K562 (cell line): ENCODE data around the gene EGLN1. TPM values are rescaled to one million over a fixed set of nuclear protein-coding genes. Genes with fewer than 3 reads are reported as not detected.

Experiments
- ATAC-seq: fragments of 200-7000 bp; cut with Tn5 transposase; 3 replicates; pipeline ENCODE4 v1.9.1; 2020; ENCODE audit warnings: moderate library complexity
- BruUV-seq: library from RNA; stranded (reverse); fragments of 400-500 nt; replicated peaks from 2 replicates; lab custom pipeline; 2021; lab: Mats Ljungman, UMichigan
- CTCF ChIA-PET: fragments of 300-600 bp; formaldehyde crosslinking; extraction: SDS; loops from one replicate; lab custom pipeline; 2021; ENCODE audit warnings: low intra/inter-chr PET ratio; lab: Yijun Ruan, JAX
- POLR2A ChIA-PET: fragments of 300-600, 350-650 bp; sonication (Branson Sonifier 250); formaldehyde crosslinking; extraction: SDS; loops from one replicate; lab custom pipeline; 2021; ENCODE audit warnings: antibody characterized with exemption, inconsistent platforms; lab: Yijun Ruan, JAX
- DNase-seq, 4 experiments: peaks; one replicate each; pipeline versions ENCODE4 v3.0.0 to v3.0.0-alpha.2; 2011 to 2018; ENCODE audit warnings: low spot score in 3 of 4, mixed read lengths in 3 of 4; ENCODE audit errors: extremely low read depth in 1 of 4
- FAIRE-seq: peaks from 2 replicates; lab custom pipeline; 2011; peaks lifted over from hg19 to GRCh38; lab: Jason Lieb, UNC
- H2AFZ ChIP-seq: 2 replicates; pipeline ENCODE4 v1.6.0; 2011; ENCODE audit warnings: low read depth, low read length, control low read depth, inconsistent platforms
- H3K27ac ChIP-seq: fragments of 200-600 bp; 3 replicates; pipeline ENCODE4 v1.8.0; 2011; ENCODE audit warnings: low read depth, mild to moderate bottlenecking, control low read depth, inconsistent platforms, low read length, moderate library complexity, mixed read lengths; ENCODE audit errors: extremely low read depth
- H3K27me3 ChIP-seq, 2 experiments: fragments of 300-600 bp in 1 of 2; 2 replicates in 1 of 2; 3 replicates in 1 of 2; pipeline versions ENCODE4 v1.6.0 to v1.8.0; 2011; ENCODE audit warnings: inconsistent platforms in 2 of 2, low read length in 2 of 2, mild to moderate bottlenecking in 1 of 2, mixed read lengths in 1 of 2, moderate library complexity in 1 of 2; ENCODE audit not compliant: control insufficient read depth in 2 of 2, insufficient read depth in 2 of 2
- H3K36me3 ChIP-seq: fragments of 300-600 bp; 3 replicates; pipeline ENCODE4 v1.8.0; 2011; ENCODE audit warnings: mild to moderate bottlenecking, low read length, inconsistent platforms; ENCODE audit not compliant: control insufficient read depth, insufficient read depth
- H3K4me1 ChIP-seq, 2 experiments: fragments of 200-600 bp in 1 of 2; replicated peaks in 1 of 2; 2 replicates in 1 of 2; 3 replicates in 1 of 2; pipeline versions ENCODE4 v1.5.1 to v1.8.0; 2011; ENCODE audit warnings: inconsistent platforms in 2 of 2, low read length in 2 of 2, mild to moderate bottlenecking in 1 of 2, mixed read lengths in 1 of 2, moderate library complexity in 1 of 2; ENCODE audit not compliant: control insufficient read depth in 2 of 2, insufficient read depth in 2 of 2
- H3K4me2 ChIP-seq: 2 replicates; pipeline ENCODE4 v1.6.1; 2011; ENCODE audit warnings: low read length, control low read depth, inconsistent platforms, mixed read lengths; ENCODE audit not compliant: insufficient read depth
- H3K4me3 ChIP-seq: fragments of 200-600 bp; sonication (generic), shearing (Covaris generic); 2 replicates; pipeline ENCODE4 v1.5.1; 2016; ENCODE audit warnings: control low read depth, inconsistent platforms
- H3K79me2 ChIP-seq: fragments of 200-600 bp; 3 replicates; pipeline ENCODE4 v1.8.0; 2011; ENCODE audit warnings: low read length, inconsistent platforms; ENCODE audit not compliant: control insufficient read depth, insufficient read depth
- H3K9ac ChIP-seq, 2 experiments: 2 replicates each; pipeline versions ENCODE4 v1.6.0 to v1.6.1; 2011; ENCODE audit warnings: low read depth in 2 of 2, low read length in 2 of 2, control low read depth in 1 of 2, inconsistent platforms in 1 of 2, mild to moderate bottlenecking in 1 of 2, mixed read lengths in 1 of 2; ENCODE audit not compliant: insufficient read depth in 1 of 2
- H3K9me1 ChIP-seq: one replicate; pipeline ENCODE4 v1.6.0; 2011; ENCODE audit warnings: inconsistent platforms, mild to moderate bottlenecking, low read length, moderate library complexity; ENCODE audit not compliant: control insufficient read depth, insufficient read depth
- H3K9me3 ChIP-seq: replicated peaks from 2 replicates; pipeline ENCODE4 v1.5.1; 2011; ENCODE audit warnings: low read depth, low read length, inconsistent platforms; ENCODE audit not compliant: control insufficient read depth, insufficient read depth
- H4K20me1 ChIP-seq: replicated peaks from 2 replicates; pipeline ENCODE4 v1.6.1; 2011; ENCODE audit warnings: low read length, inconsistent platforms, mixed read lengths; ENCODE audit not compliant: control insufficient read depth, insufficient read depth
- NFE2 ChIP-seq: IDR thresholded peaks from 2 replicates; pipeline ENCODE4 v1.6.1; 2014; ENCODE audit warnings: antibody characterized with exemption, low read depth
- PHTF2 ChIP-seq: fragments of 250-450 bp; sonication (Bioruptor Pico); IDR thresholded peaks from 2 replicates; pipeline ENCODE4 v1.5.0; 2021; ENCODE audit warnings: mild to moderate bottlenecking
- WGBS: fragments of 100-300 bp; shearing (Covaris generic); methylation state at CpG from one replicate; pipeline ENCODE4 v1.1.6; 2016; ENCODE audit warnings: low coverage, mixed read lengths; ENCODE audit not compliant: insufficient coverage; ENCODE audit errors: missing lambda C conversion rate; 5-methylcytosine and 5-hydroxymethylcytosine counted together
- in situ Hi-C: fragments of 300-500 bp; cut with MboI; formaldehyde crosslinking; loops from 4 replicates; pipeline ENCODE4 v1.15.0; 2018; ENCODE audit warnings: inconsistent platforms, mixed read lengths
- intact Hi-C: fragments of 100-400 bp; cut with micrococcal nuclease; formaldehyde crosslinking; loops from 2 replicates; pipeline ENCODE4 v1.14.2; 2022
- polyA plus RNA-seq, 8 experiments: library from polyadenylated mRNA; depleted of rRNA in 4 of 8; stranded (reverse) in 5 of 8; unstranded in 3 of 8; fragments of >200 nt; fragmentation: Nextera tagmentation in 2 of 8; fragmentation: Illumina TruSeq in 1 of 8; extraction: Ambion mirVana in 2 of 8; extraction: Trizol in 1 of 8; gene quantifications; 2 replicates each; pipeline versions ENCODE4 v1.2.1 to v1.2.3, GENCODE V29; 2011 to 2014; ENCODE audit warnings: inconsistent platforms in 1 of 8, missing spikeins in 1 of 8
- total RNA-seq, 7 experiments: library from RNA; depleted of rRNA in 6 of 7; stranded (reverse); fragments of >200 nt in 6 of 7; fragmentation: Illumina TruSeq in 2 of 7; extraction: Trizol in 2 of 7; gene quantifications; 2 replicates each; pipeline versions ENCODE4 v1.2.1 to v1.2.3, GENCODE V29; 2011 to 2021; ENCODE audit warnings: low replicate concordance in 1 of 7
- TF ChIP-seq, protein P1 (sequence below): fragments of 450-650 bp; formaldehyde crosslinking; IDR thresholded peaks from 2 replicates; pipeline ENCODE4 v1.4.0; 2020; ENCODE audit warnings: mild to moderate bottlenecking, mixed read lengths

The EGLN1 gene
- total and polyA plus RNA-seq, 9 of the 15 experiments (the other 6 are each of a cell fraction or from before 2014, with no cell fraction given) = 5.2 to 54.3 (median 24.6) TPM

- no TSS peak for BruUV-seq
- 73% methylated on average over 5 of the region's 5 CpGs for WGBS
- POLR2A ChIA-PET = interaction anchor here (1.1 to 1.8 kb wide), 3 partner anchors 8 to 15 kb away, joined by 3 to 6 read pairs (median 4); no protein-coding TSS in a partner anchor
- H3K4me1 ChIP-seq = 0 out of 5 replicates have a peak, but pooled peaks cover 0 to 2% of the 10 kb centered on the region in 2 experiments
- no peak for DNase-seq
- no peak overlapping the region for H3K9ac ChIP-seq
- no peaks in the 10 kb centered on the region for H3K9me1 ChIP-seq
- no peaks in the 10 kb centered on the region for H3K9me3 ChIP-seq
- H3K27ac ChIP-seq = no peak overlapping the region
- peaks cover 20% of the 10 kb centered on the region for H4K20me1 ChIP-seq
- intact Hi-C loops = no loop called here
- no peak overlapping the region for H3K4me2 ChIP-seq
- no peaks in the 10 kb centered on the region for H3K27me3 ChIP-seq
- H2AFZ ChIP-seq = no peak overlapping the region
- in situ Hi-C loops = no loop called here
- CTCF ChIA-PET = no interaction called here
- TF ChIP-seq, protein P1, sequence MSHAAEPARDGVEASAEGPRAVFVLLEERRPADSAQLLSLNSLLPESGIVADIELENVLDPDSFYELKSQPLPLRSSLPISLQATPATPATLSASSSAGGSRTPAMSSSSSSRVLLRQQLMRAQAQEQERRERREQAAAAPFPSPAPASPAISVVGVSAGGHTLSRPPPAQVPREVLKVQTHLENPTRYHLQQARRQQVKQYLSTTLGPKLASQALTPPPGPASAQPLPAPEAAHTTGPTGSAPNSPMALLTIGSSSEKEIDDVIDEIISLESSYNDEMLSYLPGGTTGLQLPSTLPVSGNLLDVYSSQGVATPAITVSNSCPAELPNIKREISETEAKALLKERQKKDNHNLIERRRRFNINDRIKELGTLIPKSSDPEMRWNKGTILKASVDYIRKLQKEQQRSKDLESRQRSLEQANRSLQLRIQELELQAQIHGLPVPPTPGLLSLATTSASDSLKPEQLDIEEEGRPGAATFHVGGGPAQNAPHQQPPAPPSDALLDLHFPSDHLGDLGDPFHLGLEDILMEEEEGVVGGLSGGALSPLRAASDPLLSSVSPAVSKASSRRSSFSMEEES (CRISPR knock-in tag) = peak; percentile 82
- TF ChIP-seq PHTF2 (CRISPR knock-in tag) (no peak), NFE2 (0 out of 2 replicates have a peak, but pooled peaks have one; percentile 22)
- H3K4me3 ChIP-seq = no peak overlapping the region
- ATAC-seq = peak; percentile 41
- no peak for FAIRE-seq
- peaks cover 11% of the 10 kb centered on the region; the same call in 1 of the 3 replicates for H3K36me3 ChIP-seq
- peaks cover 72% of the 10 kb centered on the region for H3K79me2 ChIP-seq
These were observed 45.1 kb downstream of the EGLN1 start for GRCh38 chr1:231376875-231377549.
